Type B pancreatic cell (in vitro differentiated cells): ENCODE data around the gene CYP46A1. TPM values are rescaled to one million over a fixed set of nuclear protein-coding genes. Genes with fewer than 3 reads are reported as not detected.

ENCODE experiments used
- DNase-seq: peaks from one replicate; pipeline ENCODE4 v3.0.0; 2021; ENCODE audit warnings: mixed read lengths; ENCODE audit not compliant: unreplicated experiment; ENCODE audit errors: extremely low spot score
- H3K27ac Mint-ChIP-seq: 2 replicates; pipeline ENCODE4 v1.8.0; 2021; ENCODE audit warnings: mild to moderate bottlenecking, mixed read lengths
- H3K27me3 Mint-ChIP-seq: 2 replicates; pipeline ENCODE4 v1.8.0; 2021; ENCODE audit warnings: mixed read lengths
- H3K36me3 Mint-ChIP-seq: 2 replicates; pipeline ENCODE4 v1.8.0; 2021; ENCODE audit warnings: mixed read lengths
- H3K4me1 Mint-ChIP-seq: one replicate; pipeline ENCODE4 v1.8.0; 2021; ENCODE audit warnings: mixed read lengths; ENCODE audit not compliant: unreplicated experiment
- H3K4me3 Mint-ChIP-seq: 2 replicates; pipeline ENCODE4 v1.8.0; 2021; ENCODE audit warnings: mild to moderate bottlenecking, mixed read lengths
- H3K9me3 Mint-ChIP-seq: 2 replicates; pipeline ENCODE4 v1.8.0; 2021; ENCODE audit warnings: mixed read lengths
- total RNA-seq: library from RNA; stranded (reverse); gene quantifications from 2 replicates; pipeline ENCODE4 v1.2.1, GENCODE V29; 2021; ENCODE audit warnings: low replicate concordance
- TF ChIP-seq, protein P1 (sequence below): fragments of 200-600 bp; sonication (generic); conservative IDR thresholded peaks from 2 replicates; pipeline ENCODE4 v1.5.0; 2021; ENCODE audit warnings: antibody characterized with exemption, mild to moderate bottlenecking

Gene CYP46A1
- total RNA-seq, 1 donor from 2014 or later, result 4.7 TPM

- TF ChIP-seq, protein P1, sequence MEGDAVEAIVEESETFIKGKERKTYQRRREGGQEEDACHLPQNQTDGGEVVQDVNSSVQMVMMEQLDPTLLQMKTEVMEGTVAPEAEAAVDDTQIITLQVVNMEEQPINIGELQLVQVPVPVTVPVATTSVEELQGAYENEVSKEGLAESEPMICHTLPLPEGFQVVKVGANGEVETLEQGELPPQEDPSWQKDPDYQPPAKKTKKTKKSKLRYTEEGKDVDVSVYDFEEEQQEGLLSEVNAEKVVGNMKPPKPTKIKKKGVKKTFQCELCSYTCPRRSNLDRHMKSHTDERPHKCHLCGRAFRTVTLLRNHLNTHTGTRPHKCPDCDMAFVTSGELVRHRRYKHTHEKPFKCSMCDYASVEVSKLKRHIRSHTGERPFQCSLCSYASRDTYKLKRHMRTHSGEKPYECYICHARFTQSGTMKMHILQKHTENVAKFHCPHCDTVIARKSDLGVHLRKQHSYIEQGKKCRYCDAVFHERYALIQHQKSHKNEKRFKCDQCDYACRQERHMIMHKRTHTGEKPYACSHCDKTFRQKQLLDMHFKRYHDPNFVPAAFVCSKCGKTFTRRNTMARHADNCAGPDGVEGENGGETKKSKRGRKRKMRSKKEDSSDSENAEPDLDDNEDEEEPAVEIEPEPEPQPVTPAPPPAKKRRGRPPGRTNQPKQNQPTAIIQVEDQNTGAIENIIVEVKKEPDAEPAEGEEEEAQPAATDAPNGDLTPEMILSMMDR, result no peak
- Mint-ChIP-seq H3K4me1 (no peaks in the 10 kb centered on the region), H3K9me3 (no peaks in the 10 kb centered on the region), H3K27me3 (peaks cover 14% of the 10 kb centered on the region), H3K4me3 (no peak overlapping the region), H3K36me3 (no peaks in the 10 kb centered on the region), H3K27ac (no peak overlapping the region)
- DNase-seq, result no peak
Observed at GRCh38 chr14:99648027-99648784, 35.9 kb upstream of the CYP46A1 start.

DNA sequence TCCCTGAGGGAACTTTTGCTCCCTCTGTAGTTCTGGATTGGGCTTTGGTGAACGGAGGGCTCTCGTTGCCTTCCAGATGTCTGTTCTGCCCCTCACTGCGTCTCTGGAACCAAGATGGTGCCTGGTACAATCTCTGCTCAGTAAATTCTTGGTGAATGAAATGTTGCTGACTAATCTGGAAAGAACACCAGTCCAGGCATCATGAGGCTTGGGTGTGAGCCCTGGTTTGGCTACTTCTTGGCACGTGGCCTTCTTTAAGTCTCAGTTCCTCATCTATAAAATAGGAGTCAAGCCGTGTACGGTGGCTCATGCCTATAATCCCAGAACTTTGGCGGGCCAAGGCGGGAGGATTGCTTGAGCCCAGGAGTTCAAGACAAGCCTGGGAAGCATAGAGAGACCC is 34.9 kb upstream of the CYP46A1 start:
- Mint-ChIP-seq H3K9me3 (no peaks in the 10 kb centered on the region), H3K4me1 (peaks cover 6% of the 10 kb centered on the region), H3K27me3 (peaks cover 9% of the 10 kb centered on the region), H3K36me3 (no peaks in the 10 kb centered on the region), H3K27ac (no peak overlapping the region), H3K4me3 (no peak overlapping the region)
- TF ChIP-seq, protein P1, result no peak
- DNase-seq, result no peak

- no peak for DNase-seq
- TF ChIP-seq, protein P1, result no peak
- no peaks in the 10 kb centered on the region for H3K9me3 Mint-ChIP-seq
- no peak overlapping the region for H3K27ac Mint-ChIP-seq
- H3K36me3 Mint-ChIP-seq, result no peaks in the 10 kb centered on the region
- no peak overlapping the region for H3K4me3 Mint-ChIP-seq
- peaks cover 6% of the 10 kb centered on the region for H3K4me1 Mint-ChIP-seq
- H3K27me3 Mint-ChIP-seq, result peaks cover 12% of the 10 kb centered on the region
Observed at GRCh38 chr14:99649643-99650042, 34.5 kb upstream of the CYP46A1 start.

GRCh38 chr14:99650189-99650588 is 33.9 kb upstream of the CYP46A1 start:
- Mint-ChIP-seq H3K4me1 (peaks cover 6% of the 10 kb centered on the region), H3K9me3 (no peaks in the 10 kb centered on the region), H3K27ac (no peak overlapping the region), H3K27me3 (peaks cover 13% of the 10 kb centered on the region), H3K4me3 (no peak overlapping the region), H3K36me3 (no peaks in the 10 kb centered on the region)
- no peak for DNase-seq
- TF ChIP-seq, protein P1, result no peak

DNA sequence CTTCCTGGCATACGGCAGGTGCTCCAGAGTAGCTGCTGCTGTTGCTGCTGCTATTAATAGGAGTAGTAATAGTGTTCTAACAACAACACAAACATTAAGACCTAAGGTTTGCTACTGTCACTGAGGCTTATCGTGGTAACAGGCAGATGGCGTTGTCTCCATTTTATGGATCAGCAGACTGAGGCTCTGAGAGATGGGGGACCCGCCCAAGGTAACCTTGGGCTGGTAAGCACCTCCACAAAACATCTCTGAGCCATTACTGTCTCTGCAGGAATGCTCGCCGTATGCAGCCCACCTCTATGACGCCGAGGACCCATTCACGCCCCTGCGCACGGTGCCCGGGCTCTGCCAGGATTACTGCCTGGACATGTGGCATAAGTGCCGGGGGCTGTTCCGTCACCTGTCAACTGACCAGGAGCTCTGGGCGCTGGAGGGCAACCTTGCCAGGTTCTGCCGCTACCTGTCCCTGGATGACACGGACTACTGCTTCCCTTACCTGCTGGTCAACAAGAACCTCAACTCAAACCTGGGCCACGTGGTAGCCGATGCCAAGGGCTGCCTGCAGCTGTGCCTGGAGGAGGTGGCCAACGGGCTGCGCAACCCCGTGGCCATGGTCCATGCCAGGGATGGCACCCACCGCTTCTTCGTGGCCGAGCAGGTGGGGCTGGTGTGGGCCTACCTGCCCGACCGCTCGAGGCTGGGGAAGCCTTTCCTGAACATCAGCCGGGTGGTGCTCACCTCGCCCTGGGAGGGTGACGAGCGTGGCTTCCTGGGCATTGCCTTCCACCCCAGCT is 31.9 kb upstream of the CYP46A1 start:
- DNase-seq, result no peak
- no peak overlapping the region for H3K4me3 Mint-ChIP-seq
- H3K4me1 Mint-ChIP-seq, result peaks cover 6% of the 10 kb centered on the region
- TF ChIP-seq, protein P1, result no peak
- no peaks in the 10 kb centered on the region for H3K36me3 Mint-ChIP-seq
- peaks cover 19% of the 10 kb centered on the region for H3K27me3 Mint-ChIP-seq
- H3K27ac Mint-ChIP-seq, result no peak overlapping the region
- no peaks in the 10 kb centered on the region for H3K9me3 Mint-ChIP-seq
